Neural cell (in vitro differentiated cells): Measurements from ENCODE around the gene DOK6.

Experiments used
- CTCF ChIP-seq: fragments of 450-650 bp; IDR thresholded peaks from 2 replicates; pipeline ENCODE4 v1.5.1; 2014; ENCODE audit warnings: antibody characterized with exemption, mild to moderate bottlenecking, moderate library complexity; ENCODE audit not compliant: poor library complexity, severe bottlenecking
- EP300 ChIP-seq: fragments of 450-650 bp; conservative IDR thresholded peaks from 2 replicates; pipeline ENCODE4 v1.6.1; 2014; ENCODE audit warnings: antibody characterized with exemption, mild to moderate bottlenecking, moderate library complexity; ENCODE audit not compliant: poor library complexity, severe bottlenecking
- EZH2 ChIP-seq: fragments of 200-600, 300-800 bp; shearing (Covaris generic), sonication (generic); IDR thresholded peaks from 2 replicates; pipeline ENCODE4 v1.6.1; 2014; ENCODE audit warnings: antibody characterized with exemption, low read length, borderline replicate concordance, mild to moderate bottlenecking; ENCODE audit not compliant: insufficient read depth, poor library complexity, severe bottlenecking
- POLR2AphosphoS5 ChIP-seq: IDR thresholded peaks from 2 replicates; pipeline ENCODE4 v1.6.1; 2012
- RAD21 ChIP-seq: fragments of 450-650 bp; conservative IDR thresholded peaks from 2 replicates; pipeline ENCODE4 v1.6.1; 2014; ENCODE audit warnings: antibody characterized with exemption, mild to moderate bottlenecking, moderate library complexity
- REST ChIP-seq: IDR thresholded peaks from 2 replicates; pipeline ENCODE4 v1.6.1; 2012; ENCODE audit warnings: borderline replicate concordance
- TAF1 ChIP-seq: IDR thresholded peaks from 2 replicates; pipeline ENCODE4 v1.6.1; 2012; ENCODE audit warnings: low read depth

- TF ChIP-seq REST (no peak), CTCF (no peak), EP300 (no peak), POLR2AphosphoS5 (no peak), RAD21 (no peak), EZH2 (no peak), TAF1 (no peak)
Measured at GRCh38 chr18:69785466-69785865, 384.8 kb downstream of the DOK6 start.
